Measurements from ENCODE around the gene P2RY1. TPM values are rescaled to one million over a fixed set of nuclear protein-coding genes. Genes with fewer than 3 reads are reported as not detected.

The P2RY1 gene
- total RNA-seq, 6 donors from 2014 or later = 13.4 to 18.8 (median 16.8) TPM

GRCh38 chr3:152797751-152798432 is 37.0 kb upstream of the P2RY1 start:
- TF ChIP-seq POLR2AphosphoS5 (IDR thresholded peaks at IDR 0.05) = no peak
- TF ChIP-seq POLR2A (IDR thresholded peaks at IDR 0.05) = no peak
- TF ChIP-seq EP300 (IDR thresholded peaks at IDR 0.05) = no peak
- TF ChIP-seq CTCF (IDR thresholded peaks at IDR 0.05) = no peak
- ATAC-seq (ENCODE audit: low FRiP score in 2 of 2) (no peak), DNase-seq (no peak)
- Histone ChIP-seq H3K9me3 (no peaks in the 10 kb centered on the region), H3K36me3 (no peaks in the 10 kb centered on the region), H3K4me1 (no peaks in the 10 kb centered on the region), H3K4me3 (no peak overlapping the region), H3K27ac (no peak overlapping the region), H3K27me3 (no peaks in the 10 kb centered on the region)
- 52% methylated on average over 4 of the region's 4 CpGs for WGBS, 2 donors

DNA sequence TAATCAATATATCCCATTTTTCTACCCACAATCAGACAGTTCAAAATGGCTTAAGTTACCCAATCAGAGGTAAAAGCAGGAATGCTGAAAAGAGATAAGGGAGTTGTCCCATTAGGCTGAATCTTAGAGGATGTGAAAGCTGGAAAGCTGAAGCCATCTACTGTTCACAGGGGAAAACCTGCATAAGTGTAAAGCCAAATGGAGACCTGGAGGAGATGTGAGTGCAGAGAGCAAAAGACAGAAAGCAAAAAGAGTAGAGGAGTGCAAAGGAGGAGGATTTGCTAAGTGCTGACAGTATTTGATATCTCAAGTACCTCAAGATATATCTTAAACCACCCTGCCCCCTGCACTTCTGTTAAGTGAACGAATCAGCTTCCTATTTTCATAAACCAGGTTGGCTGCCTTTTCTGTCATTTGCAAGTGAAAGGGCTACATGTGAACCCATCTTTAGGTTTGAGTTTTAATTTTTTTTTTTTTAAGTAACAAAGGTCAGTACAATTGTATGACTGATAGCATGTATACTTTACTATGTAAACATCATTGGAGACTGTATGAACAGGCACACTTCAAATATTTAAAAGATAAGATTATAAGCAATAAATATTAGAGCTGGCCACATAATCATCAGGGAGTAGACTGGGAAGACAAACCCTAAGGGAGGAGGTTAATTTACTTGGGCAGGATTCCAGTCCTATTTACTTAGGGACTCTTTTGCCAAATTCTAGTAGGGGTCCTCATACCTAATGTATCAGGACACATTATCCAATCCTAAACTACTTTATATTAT is 22.8 kb upstream of the P2RY1 start:
- Histone ChIP-seq H3K27ac (no peak overlapping the region), H3K27me3 (no peaks in the 10 kb centered on the region), H3K4me3 (no peak overlapping the region), H3K9me3 (no peaks in the 10 kb centered on the region), H3K36me3 (no peaks in the 10 kb centered on the region), H3K4me1 (peaks cover 0 to 5% (median 0%) of the 10 kb centered on the region in 4 donors)
- no peak for DNase-seq
- no peak for TF ChIP-seq POLR2AphosphoS5 (IDR thresholded peaks at IDR 0.05)
- TF ChIP-seq CTCF (IDR thresholded peaks at IDR 0.05) = no peak
- no peak for TF ChIP-seq EP300 (IDR thresholded peaks at IDR 0.05)
- WGBS, 2 donors = 31 to 39% methylated on average over 1 of the region's 1 CpG
- ATAC-seq (ENCODE audit: low FRiP score in 2 of 2) = no peak

GRCh38 chr3:152817400-152817799 is 17.5 kb upstream of the P2RY1 start:
- Histone ChIP-seq H3K4me3 (no peak overlapping the region), H3K36me3 (no peaks in the 10 kb centered on the region), H3K4me1 (no peaks in the 10 kb centered on the region), H3K9me3 (no peaks in the 10 kb centered on the region), H3K27ac (no peak overlapping the region), H3K27me3 (no peaks in the 10 kb centered on the region)
- TF ChIP-seq POLR2AphosphoS5 (IDR thresholded peaks at IDR 0.05) = no peak
- TF ChIP-seq CTCF (IDR thresholded peaks at IDR 0.05) = no peak
- no peak for TF ChIP-seq EP300 (IDR thresholded peaks at IDR 0.05)
- no peak for TF ChIP-seq POLR2A (IDR thresholded peaks at IDR 0.05)
- no peak for ATAC-seq (ENCODE audit: low FRiP score in 2 of 2)
- DNase-seq = no peak
- WGBS, 2 donors = 80 to 92% methylated on average over 1 of the region's 1 CpG

DNA sequence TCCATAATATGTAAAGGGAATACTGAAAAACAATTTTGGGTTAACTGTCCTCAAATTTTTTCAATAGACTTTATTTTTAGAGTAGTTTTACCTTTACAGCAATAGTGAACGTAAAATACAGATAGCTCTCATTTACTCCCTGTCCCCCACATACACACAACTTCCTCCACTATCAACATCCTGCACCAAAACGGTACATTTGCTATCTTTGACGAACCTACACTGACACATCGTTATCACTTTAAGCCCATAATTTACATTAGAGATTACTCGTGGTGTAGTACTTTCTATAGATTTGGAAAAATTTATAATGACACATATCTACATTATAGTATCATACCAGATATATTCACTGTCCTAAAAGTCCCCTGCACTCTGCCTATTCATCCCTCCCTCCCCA is 16.9 kb upstream of the P2RY1 start:
- Histone ChIP-seq H3K4me3 (no peak overlapping the region), H3K4me1 (peaks cover 0 to 2% (median 0%) of the 10 kb centered on the region in 4 donors), H3K36me3 (no peaks in the 10 kb centered on the region), H3K27ac (no peak overlapping the region), H3K9me3 (no peaks in the 10 kb centered on the region), H3K27me3 (no peaks in the 10 kb centered on the region)
- no peak for TF ChIP-seq POLR2AphosphoS5 (IDR thresholded peaks at IDR 0.05)
- 56 to 68% methylated on average over 5 of the region's 5 CpGs for WGBS, 2 donors
- no peak for DNase-seq
- ATAC-seq (ENCODE audit: low FRiP score in 2 of 2) = no peak

- Histone ChIP-seq H3K27me3 (no peaks in the 10 kb centered on the region), H3K36me3 (no peaks in the 10 kb centered on the region), H3K9me3 (no peaks in the 10 kb centered on the region), H3K4me3 (no peak overlapping the region), H3K4me1 (peaks cover 8 to 13% (median 11%) of the 10 kb centered on the region in 4 donors), H3K27ac (no peak overlapping the region)
- DNase-seq (no peak), ATAC-seq (ENCODE audit: low FRiP score in 2 of 2) (no peak)
- 43 to 64% methylated on average over 2 of the region's 2 CpGs for WGBS, 2 donors
- TF ChIP-seq POLR2A (IDR thresholded peaks at IDR 0.05) (no peak), POLR2AphosphoS5 (IDR thresholded peaks at IDR 0.05) (no peak), EP300 (IDR thresholded peaks at IDR 0.05) (no peak)
Observed at GRCh38 chr3:152823173-152823572, 11.8 kb upstream of the P2RY1 start.
